GM12874 (cell line): ENCODE measurements around the gene ZBTB44.

ENCODE experiments used
- TF ChIP-seq, protein P1 (sequence below): IDR thresholded peaks from 2 replicates; pipeline ENCODE4 v1.5.1; 2011; ENCODE audit warnings: low read depth, mild to moderate bottlenecking, control low read depth, low read length, moderate library complexity; ENCODE audit not compliant: insufficient read depth

Gene ZBTB44, protein sequence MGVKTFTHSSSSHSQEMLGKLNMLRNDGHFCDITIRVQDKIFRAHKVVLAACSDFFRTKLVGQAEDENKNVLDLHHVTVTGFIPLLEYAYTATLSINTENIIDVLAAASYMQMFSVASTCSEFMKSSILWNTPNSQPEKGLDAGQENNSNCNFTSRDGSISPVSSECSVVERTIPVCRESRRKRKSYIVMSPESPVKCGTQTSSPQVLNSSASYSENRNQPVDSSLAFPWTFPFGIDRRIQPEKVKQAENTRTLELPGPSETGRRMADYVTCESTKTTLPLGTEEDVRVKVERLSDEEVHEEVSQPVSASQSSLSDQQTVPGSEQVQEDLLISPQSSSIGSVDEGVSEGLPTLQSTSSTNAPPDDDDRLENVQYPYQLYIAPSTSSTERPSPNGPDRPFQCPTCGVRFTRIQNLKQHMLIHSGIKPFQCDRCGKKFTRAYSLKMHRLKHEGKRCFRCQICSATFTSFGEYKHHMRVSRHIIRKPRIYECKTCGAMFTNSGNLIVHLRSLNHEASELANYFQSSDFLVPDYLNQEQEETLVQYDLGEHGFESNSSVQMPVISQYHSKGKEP

DNA sequence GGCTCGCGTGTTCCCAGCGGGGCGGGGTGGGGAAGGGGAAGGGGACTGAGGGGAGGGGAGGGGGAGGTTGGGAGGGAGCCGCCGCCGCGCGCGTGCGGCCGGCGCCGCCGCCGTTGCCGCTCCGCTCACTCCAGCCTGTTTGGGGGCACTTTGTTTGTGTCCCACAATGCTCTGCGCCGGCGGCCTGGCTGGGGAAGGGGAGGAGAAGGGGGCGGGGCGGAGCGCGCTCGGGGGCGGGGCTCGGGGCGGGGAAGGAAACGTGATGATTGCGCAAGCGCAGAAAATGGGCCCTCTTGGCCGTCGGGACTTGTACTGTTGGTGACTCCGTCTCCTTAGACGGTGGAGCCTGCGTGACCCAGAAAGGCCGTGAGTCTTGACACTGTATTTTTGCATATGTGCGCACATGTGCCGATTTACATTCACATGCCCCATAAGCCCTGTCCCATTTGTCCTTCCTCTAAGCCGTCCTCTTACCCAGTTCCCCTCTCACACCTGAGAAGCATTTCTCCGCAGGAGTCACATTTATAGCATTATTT is at the start of gene ZBTB44:
Gene ZBTB44, minus strand, starts transcription at position 168 of the 536 bp plus-strand sequence. CDS start 53,044 bp downstream, outside the sequence.
- TF ChIP-seq, protein P1, sequence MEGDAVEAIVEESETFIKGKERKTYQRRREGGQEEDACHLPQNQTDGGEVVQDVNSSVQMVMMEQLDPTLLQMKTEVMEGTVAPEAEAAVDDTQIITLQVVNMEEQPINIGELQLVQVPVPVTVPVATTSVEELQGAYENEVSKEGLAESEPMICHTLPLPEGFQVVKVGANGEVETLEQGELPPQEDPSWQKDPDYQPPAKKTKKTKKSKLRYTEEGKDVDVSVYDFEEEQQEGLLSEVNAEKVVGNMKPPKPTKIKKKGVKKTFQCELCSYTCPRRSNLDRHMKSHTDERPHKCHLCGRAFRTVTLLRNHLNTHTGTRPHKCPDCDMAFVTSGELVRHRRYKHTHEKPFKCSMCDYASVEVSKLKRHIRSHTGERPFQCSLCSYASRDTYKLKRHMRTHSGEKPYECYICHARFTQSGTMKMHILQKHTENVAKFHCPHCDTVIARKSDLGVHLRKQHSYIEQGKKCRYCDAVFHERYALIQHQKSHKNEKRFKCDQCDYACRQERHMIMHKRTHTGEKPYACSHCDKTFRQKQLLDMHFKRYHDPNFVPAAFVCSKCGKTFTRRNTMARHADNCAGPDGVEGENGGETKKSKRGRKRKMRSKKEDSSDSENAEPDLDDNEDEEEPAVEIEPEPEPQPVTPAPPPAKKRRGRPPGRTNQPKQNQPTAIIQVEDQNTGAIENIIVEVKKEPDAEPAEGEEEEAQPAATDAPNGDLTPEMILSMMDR = no peak

DNA sequence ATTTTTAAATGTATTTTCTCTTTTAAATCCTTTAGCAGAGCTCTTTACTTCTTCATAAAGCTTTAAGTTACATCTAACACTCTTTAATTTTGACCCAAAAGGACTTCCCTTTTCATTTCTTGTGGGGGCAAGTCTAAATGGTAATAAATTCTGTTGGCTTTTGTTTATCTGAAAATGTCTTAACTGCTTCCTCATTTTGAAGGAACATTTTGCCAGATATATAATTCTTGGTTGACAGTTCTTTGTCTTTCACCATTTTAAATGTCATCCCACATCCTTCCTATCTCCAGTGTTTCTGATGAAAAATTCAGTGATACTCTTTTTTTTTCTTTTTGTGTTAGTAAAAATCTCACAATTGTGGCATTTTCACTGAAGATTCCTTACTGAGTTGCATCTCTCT is 44.7 kb upstream of the ZBTB44 start:
- TF ChIP-seq, protein P1 = no peak

DNA sequence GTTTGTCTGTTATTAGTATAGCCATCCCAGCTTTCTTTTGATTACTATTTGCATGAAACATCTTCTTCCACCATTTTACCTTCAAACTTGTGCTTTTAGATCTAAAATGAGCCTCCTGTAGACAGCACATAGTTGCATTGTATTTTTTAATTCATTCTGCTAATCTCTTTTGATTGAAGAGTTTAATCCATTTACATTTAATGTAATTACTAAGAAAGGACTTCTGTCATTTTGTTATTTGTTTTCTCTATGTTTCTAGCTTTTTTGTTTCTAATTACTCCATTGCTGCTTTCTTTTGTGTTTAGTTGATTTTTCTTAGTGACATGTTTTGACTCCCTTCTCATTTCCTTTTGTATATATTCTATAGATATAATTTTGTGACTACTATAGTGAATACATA is 43.7 kb upstream of the ZBTB44 start:
- TF ChIP-seq, protein P1 = no peak

DNA sequence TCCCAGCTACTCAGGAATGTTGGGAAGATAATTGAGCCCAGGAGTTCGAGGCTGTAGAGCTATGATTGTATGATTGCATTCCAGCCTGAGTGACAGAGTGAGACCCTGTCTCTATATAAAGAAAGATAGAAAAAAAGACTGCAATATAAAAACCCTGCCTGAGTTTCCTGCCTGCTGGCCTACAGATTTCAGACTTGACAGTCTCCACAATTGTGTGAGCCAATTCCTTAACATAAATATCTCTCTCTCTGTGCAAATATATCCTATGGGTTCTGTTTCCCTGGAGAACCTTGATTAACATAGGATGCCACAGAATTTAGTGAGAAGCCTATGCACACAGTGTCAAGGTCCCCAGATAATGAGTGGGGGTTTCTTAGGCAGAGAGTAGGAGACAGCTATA is 32.5 kb upstream of the ZBTB44 start:
- TF ChIP-seq, protein P1 = no peak

DNA sequence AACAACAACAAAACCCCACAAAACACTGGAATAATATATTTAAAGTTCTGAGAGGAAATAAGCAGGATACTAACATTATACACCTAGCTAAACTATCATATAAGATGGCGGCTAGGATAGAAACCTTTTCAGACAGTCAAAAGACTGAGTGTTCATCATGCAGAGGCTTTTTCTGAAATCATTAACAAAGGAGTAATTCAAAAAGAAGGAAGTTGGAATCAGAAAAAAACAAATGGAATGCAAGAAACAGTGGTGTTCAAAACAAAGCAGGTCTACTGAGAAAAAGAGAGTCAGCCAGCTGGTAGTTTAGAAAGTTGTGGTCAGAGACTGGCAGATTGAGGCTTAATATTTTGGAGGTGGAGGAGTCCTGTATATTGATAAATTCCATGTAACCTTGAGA is 30.1 kb upstream of the ZBTB44 start:
- TF ChIP-seq, protein P1 = no peak

DNA sequence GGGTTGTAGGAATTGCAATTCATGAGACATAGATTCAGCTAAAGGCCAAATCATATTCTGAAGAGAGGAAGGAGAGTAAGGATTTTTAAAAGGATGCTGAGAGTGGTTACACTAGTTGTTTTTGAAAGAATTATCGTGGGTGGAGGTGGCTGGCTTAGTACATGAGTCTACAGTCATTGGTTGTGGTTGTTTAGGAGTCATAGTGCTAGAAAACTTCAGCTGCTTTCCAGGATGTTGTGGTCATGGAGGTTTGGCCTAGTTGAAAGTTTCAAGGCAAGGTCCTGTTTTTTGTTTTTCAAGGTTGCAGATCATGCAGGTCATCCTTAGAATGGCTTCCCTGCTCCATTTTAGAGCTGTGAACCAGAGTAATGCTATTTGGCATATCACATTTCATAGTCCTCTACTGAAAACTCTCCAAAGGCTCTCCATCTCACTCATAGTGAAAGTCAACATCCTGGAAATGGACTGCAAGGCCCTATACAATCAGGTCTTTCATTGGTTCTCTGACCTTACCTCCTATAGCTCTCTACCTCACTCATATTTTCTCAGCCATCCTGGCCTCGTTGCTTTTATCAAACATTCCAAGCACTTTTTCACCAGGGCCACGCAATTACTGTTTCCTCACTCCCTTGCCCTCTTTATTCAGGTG is 26.1 kb upstream of the ZBTB44 start:
- TF ChIP-seq, protein P1 = no peak

DNA sequence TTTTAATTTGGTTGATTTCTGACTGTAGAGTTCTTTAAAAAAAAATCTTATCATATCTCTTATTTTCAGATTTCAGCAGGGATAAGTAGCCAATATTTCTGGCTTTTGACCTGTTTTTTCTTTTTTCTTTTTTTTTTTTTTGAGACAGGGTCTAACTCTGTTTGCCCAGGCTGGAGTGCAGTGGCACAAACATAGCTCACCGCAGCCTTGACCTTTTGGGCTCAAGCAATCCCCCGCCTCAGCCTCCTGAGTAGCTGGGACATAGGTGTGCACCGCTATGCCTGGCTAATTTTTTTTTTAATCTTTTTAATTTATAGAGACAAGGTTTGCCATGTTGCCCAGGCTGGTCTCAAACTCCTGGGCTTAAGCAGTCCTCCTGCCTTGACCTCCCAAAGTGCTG is 23.9 kb upstream of the ZBTB44 start:
- TF ChIP-seq, protein P1 = no peak
